Retina (tissue), 1 donor: ENCODE data around the gene TJAP1.
"Not testable (repeated sequence)": the region's sequence is repeated elsewhere in the genome, so short reads cannot be mapped to it uniquely, and the experiment has no call there.

Experiments used
- DNase-seq: peaks from one replicate; pipeline ENCODE4 v3.0.0-alpha.2; 2016

Gene TJAP1

GRCh38 chr6:43488667-43489276 lies 11.4 kb downstream of the TJAP1 start:
- no peak for DNase-seq

GRCh38 chr6:43489277-43490072 lies 12.1 kb downstream of the TJAP1 start:
- peak; percentile 69 for DNase-seq

- DNase-seq, result no peak
These were observed 13.2 kb downstream of the TJAP1 start for GRCh38 chr6:43490523-43490939.

- DNase-seq, result no peak
These were observed 14.6 kb downstream of the TJAP1 start for GRCh38 chr6:43491750-43492661.

- DNase-seq, result no peak
These were observed 15.3 kb downstream of the TJAP1 start for GRCh38 chr6:43492673-43493072.

- DNase-seq, result no peak
These were observed 15.9 kb downstream of the TJAP1 start for GRCh38 chr6:43493230-43493629.

- DNase-seq, result no peak
These were observed 16.5 kb downstream of the TJAP1 start for GRCh38 chr6:43493833-43494232.

- DNase-seq, result no peak
These were observed 17.0 kb downstream of the TJAP1 start for GRCh38 chr6:43494321-43494720.

GRCh38 chr6:43494766-43495165 lies 17.4 kb downstream of the TJAP1 start:
- no peak for DNase-seq

GRCh38 chr6:43495409-43495941 lies 18.1 kb downstream of the TJAP1 start:
- no peak for DNase-seq

GRCh38 chr6:43496370-43497128 lies 19.2 kb downstream of the TJAP1 start:
- no peak for DNase-seq

GRCh38 chr6:43497129-43497396 lies 19.7 kb downstream of the TJAP1 start:
- DNase-seq, result no peak

- DNase-seq, result no peak
These were observed 20.3 kb downstream of the TJAP1 start for GRCh38 chr6:43497689-43498088.

GRCh38 chr6:43498291-43498690 lies 20.9 kb downstream of the TJAP1 start:
- DNase-seq, result not testable (repeated sequence)

GRCh38 chr6:43499028-43499815 lies 21.9 kb downstream of the TJAP1 start:
- DNase-seq, result no peak

GRCh38 chr6:43500921-43501320 lies 23.6 kb downstream of the TJAP1 start:
- no peak for DNase-seq

- DNase-seq, result no peak
These were observed 25.3 kb downstream of the TJAP1 start for GRCh38 chr6:43502666-43503065.

GRCh38 chr6:43503443-43503842 lies 26.1 kb downstream of the TJAP1 start:
- no peak for DNase-seq

GRCh38 chr6:43504756-43505593 lies 27.6 kb downstream of the TJAP1 start:
- no peak for DNase-seq

GRCh38 chr6:43505718-43506117 lies 28.3 kb downstream of the TJAP1 start:
- no peak for DNase-seq

- DNase-seq, result no peak
These were observed 28.8 kb downstream of the TJAP1 start for GRCh38 chr6:43506171-43506570.
